GM10847 (cell line): ENCODE measurements around the gene ZNF385A.

ENCODE experiments used
- POLR2A ChIP-seq: IDR thresholded peaks from 2 replicates; pipeline ENCODE4 v1.6.1; 2011; ENCODE audit not compliant: insufficient read length; ENCODE audit errors: extremely low read depth

ZNF385A gene

GRCh38 chr12:54404061-54405004, 19.8 kb upstream of the ZNF385A start:
- TF ChIP-seq POLR2A: no peak

GRCh38 chr12:54401119-54401518, 16.6 kb upstream of the ZNF385A start:
- no peak for TF ChIP-seq POLR2A

DNA sequence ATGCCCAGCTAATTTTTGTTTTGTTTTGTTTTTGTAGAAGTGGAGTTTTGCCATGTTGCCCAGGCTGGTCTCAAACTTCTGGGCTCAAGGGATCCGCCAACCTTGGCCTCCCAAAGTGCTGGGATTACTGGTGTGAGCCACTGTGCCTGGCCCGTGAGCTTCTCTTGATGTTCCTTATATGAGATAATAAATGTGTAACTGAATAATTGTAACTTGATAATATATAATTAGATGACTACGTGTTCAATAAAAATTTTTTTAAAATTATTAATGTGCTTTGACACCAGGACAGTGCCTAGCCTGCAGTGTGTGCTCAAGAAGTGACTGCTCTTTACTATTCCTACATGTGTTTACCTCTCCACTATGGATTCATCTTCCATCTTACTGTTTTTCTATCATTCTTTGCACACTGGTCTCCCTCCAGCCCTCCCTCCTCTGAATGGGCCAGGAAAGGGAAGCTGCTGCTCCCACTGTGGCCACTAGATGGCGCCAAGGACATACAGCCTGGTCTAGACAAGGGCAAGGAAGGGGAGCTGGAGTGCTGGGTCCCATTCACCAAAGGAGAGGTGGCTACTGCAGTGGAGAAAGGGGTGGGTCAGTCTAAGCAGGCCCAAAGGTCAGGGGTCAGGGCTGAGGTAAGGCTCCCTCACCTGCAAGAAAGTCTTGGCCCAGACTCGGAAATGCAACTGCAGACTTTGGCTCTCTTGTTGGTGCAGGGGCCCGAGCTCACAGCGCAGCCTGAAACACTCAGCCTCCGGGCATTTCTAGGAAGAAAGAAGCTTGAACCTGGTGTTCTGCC, 14.7 kb upstream of the ZNF385A start:
- TF ChIP-seq POLR2A: no peak

DNA sequence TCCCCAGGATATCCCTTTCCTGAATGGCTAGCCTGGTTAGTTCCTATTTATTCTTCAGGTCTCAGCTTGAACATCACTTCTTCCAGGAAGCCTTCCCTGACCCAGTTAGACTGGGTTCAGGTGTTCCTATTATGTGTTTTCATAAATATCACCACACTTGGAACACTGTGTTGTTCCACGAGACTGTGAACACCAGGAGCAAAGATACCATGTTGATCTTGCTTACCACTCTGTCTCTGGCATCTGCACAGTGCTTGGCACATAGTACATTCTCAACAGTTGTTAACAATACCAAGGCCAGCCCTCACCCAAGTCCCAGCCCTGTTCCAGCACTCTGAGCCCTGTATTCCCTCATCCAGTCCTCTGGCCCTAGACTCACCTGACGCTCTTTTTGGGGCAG, 13.7 kb upstream of the ZNF385A start:
- no peak for TF ChIP-seq POLR2A

DNA sequence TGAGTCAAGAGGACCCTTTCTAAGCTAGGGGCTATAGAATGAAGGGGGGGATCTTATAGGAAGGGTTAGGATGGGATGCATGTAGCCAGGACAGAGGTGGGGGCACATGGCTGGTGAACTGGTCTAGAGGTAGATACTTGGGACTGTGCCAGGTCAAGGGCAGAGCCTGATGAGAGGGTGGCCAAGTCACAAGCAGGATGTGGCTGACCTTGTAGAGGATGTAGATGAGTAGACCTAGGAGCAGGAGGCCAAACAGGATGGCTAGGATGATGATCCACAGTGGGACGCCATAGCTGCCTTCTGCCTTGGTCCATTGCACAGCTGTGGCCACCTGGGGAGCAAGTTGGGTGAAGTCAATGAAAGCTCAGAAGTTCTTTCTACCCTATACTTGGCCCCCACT, 12.6 kb upstream of the ZNF385A start:
- no peak for TF ChIP-seq POLR2A

- no peak for TF ChIP-seq POLR2A
Measured at GRCh38 chr12:54395545-54395944, 11.0 kb upstream of the ZNF385A start.

DNA sequence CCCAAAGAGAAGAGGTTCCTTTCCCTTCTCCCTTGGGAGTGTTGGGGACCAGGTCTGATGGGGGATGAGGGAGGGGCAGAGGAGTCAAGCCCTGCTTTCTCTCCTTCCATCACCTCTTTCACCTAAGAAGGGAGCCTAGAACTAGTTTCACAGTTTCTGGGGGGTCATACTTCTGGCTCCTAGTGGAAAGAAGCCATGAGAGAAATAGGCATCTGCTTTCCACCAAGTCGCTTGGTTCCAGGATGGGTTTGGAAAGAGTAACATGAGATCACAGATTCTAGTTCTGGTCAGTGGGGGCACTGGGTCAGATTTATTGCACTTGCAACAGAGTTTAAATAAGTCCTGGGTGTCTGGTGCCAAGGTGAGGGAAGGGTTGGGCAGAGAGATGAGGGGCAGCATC, 10.5 kb upstream of the ZNF385A start:
- no peak for TF ChIP-seq POLR2A

DNA sequence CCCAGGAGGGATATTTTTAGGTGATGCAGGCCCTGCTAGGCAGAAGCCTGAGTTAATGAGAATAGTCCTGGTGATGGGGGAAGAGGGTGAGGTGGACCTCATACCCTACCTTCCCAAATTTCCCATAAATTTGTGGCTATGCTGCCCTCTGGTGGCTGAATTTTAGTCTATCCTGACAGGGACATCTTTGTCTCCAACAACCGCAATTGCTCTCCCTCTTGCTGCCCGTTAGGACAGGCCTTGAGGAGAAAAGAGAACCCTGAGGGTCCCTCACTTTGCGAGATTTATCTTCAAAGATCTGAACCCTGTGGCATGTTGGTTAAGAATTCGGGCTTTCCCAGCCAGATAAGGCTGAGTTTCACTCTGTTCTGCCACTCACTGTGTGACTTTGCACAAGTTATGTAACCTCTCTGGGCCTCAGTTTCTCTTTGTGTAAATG, 9.8 kb upstream of the ZNF385A start:
- no peak for TF ChIP-seq POLR2A

- TF ChIP-seq POLR2A: no peak
Measured at GRCh38 chr12:54393743-54394142, 9.2 kb upstream of the ZNF385A start.

DNA sequence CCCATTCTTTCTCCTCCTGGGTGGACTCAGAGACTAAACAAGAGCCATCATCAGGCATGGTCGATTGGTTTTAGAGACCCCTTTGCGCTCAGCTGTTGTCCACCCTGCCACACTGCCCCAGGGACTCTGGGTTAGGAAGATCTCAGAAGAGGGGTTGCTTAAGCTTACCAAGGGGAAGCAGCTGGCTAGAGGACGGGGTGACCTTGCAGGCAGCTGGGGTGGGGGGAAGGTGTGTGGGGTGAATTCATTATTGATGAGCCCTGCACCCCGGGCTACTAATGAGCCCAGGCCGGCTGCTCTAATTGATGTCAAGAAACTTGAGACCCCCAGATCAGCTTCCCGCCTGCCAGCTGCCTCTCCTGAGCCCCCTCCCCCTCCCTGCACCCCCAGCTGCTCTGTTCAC, 8.7 kb upstream of the ZNF385A start:
- TF ChIP-seq POLR2A: no peak

- no peak for TF ChIP-seq POLR2A
Measured at GRCh38 chr12:54392485-54393206, 8.1 kb upstream of the ZNF385A start.

DNA sequence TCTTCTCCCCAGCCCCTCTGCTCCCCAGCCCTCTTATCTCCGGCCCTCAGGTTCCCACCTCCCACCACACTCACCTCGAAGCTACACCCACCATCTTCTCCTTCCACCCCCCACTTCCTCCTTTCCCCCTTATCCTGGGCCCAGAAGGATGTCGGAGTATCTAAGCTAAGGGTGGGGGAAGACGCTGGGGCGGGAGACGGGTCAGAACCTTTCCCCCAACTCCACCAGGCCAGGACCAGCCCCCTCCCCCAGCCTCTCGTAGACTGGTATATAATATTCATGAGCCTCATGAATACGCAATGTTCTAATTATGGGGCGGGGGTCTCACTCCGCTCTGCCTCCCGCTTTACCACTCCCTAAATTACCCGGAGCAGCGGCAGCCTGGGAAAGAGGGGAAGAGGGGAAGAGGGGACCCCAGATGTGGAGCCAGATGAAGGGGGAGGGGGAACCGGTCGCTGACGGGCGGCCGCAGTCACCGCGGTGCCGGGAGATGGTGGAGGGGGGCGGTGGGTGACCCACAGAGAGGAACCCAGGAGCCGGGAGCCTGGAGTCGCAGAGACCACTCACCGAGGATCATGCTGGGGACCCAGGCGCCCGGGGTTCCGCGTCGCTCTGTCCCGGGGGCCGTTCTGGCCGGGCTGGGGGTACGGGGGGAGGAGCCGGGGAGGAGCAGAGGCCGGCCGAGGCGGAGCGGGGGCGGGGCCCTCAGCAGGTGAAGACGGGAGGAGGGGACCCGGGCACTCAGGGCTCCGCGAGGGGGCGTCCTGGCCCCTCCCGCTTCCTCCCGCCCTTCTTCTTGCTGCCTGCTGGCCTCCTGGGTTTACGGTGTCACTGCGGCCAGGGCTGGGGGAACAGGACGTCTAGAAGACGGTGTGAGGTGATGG, 6.4 kb upstream of the ZNF385A start:
- no peak for TF ChIP-seq POLR2A

GRCh38 chr12:54390176-54390667, 5.7 kb upstream of the ZNF385A start:
- no peak for TF ChIP-seq POLR2A

DNA sequence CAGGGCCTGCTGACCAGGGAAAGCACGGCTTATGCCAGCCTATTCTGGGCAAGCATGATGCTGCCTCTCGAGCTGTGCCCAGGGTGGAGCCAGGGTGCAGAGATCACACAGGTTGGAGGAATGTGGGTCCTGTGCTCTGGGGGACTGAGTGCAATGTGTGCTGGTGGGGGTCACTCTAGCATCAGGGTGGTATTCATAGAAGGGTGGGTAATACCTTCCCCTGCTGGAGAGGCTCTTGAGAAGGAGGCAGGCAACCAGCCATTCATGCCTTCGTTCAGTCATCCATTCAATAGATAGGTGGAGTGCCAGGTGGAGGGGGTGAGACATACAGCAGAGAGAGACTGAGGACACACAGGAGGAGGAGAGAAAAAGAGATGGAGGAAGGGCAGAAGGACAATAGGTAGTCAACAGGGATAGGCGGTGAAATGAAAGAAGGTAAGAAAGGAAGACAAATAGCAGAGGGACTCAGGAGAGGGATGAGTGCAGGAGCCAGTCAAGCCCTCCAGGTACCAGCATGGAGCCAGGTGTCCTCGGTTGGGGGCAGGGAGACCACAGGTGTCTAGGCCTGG, 5.2 kb upstream of the ZNF385A start:
- TF ChIP-seq POLR2A: no peak
